H9 (cell line): ENCODE results near the gene NSRP1. TPM values are rescaled to one million over a fixed set of nuclear protein-coding genes. Genes with fewer than 3 reads are reported as not detected.

Source experiments
- DNase-seq: peaks from one replicate; pipeline ENCODE4 v3.0.0-alpha.2; 2017
- H2AFZ ChIP-seq: one replicate; pipeline ENCODE4 v1.6.1; 2013; ENCODE audit warnings: mild to moderate bottlenecking, low read length, control low read depth, moderate library complexity
- H2AK5ac ChIP-seq: 2 replicates; pipeline ENCODE4 v1.6.1; 2013; ENCODE audit warnings: low read length, control low read depth, mixed read lengths; ENCODE audit not compliant: insufficient read length
- H2BK120ac ChIP-seq: one replicate; pipeline ENCODE4 v1.6.1; 2013; ENCODE audit warnings: low read depth, mild to moderate bottlenecking, low read length, control low read depth, inconsistent platforms; ENCODE audit not compliant: poor library complexity, severe bottlenecking
- H2BK12ac ChIP-seq: 2 replicates; pipeline ENCODE4 v1.6.1; 2013; ENCODE audit warnings: low read length, control low read depth, mixed read lengths, low read depth; ENCODE audit not compliant: insufficient read length
- H2BK15ac ChIP-seq: 2 replicates; pipeline ENCODE4 v1.6.1; 2013; ENCODE audit warnings: low read depth, low read length, control low read depth
- H2BK20ac ChIP-seq: one replicate; pipeline ENCODE4 v1.6.1; 2013; ENCODE audit warnings: low read depth, mild to moderate bottlenecking, low read length, control low read depth, inconsistent platforms; ENCODE audit not compliant: poor library complexity, severe bottlenecking
- H2BK5ac ChIP-seq: 2 replicates; pipeline ENCODE4 v1.6.1; 2013; ENCODE audit warnings: low read length, control low read depth, mixed read lengths; ENCODE audit not compliant: insufficient read length
- H3K14ac ChIP-seq: 2 replicates; pipeline ENCODE4 v1.6.1; 2013; ENCODE audit warnings: low read length, control low read depth; ENCODE audit not compliant: insufficient read depth
- H3K18ac ChIP-seq: 2 replicates; pipeline ENCODE4 v1.6.1; 2013; ENCODE audit warnings: low read depth, mild to moderate bottlenecking, mixed read lengths, low read length, control low read depth; ENCODE audit not compliant: insufficient read length
- H3K23ac ChIP-seq: 2 replicates; pipeline ENCODE4 v1.6.1; 2013; ENCODE audit warnings: low read length, control low read depth, mixed read lengths, low read depth; ENCODE audit not compliant: insufficient read length
- H3K23me2 ChIP-seq: 2 replicates; pipeline ENCODE4 v1.6.1; 2013; ENCODE audit warnings: low read depth, mild to moderate bottlenecking, mixed read lengths, low read length, control low read depth; ENCODE audit not compliant: insufficient read length, poor library complexity, severe bottlenecking
- H3K27ac ChIP-seq: 2 replicates; pipeline ENCODE4 v1.5.1; 2013; ENCODE audit warnings: low read length, control low read depth, mixed read lengths, low read depth; ENCODE audit not compliant: insufficient read length
- H3K27me3 ChIP-seq: 2 replicates; pipeline ENCODE4 v1.6.1; 2013; ENCODE audit warnings: low read length, control low read depth, inconsistent platforms; ENCODE audit not compliant: insufficient read depth
- H3K4ac ChIP-seq: 2 replicates; pipeline ENCODE4 v1.6.1; 2013; ENCODE audit warnings: low read depth, mild to moderate bottlenecking, control low read depth, inconsistent platforms, low read length, moderate library complexity
- H3K4me1 ChIP-seq: 2 replicates; pipeline ENCODE4 v1.6.1; 2013; ENCODE audit warnings: low read length, control low read depth, inconsistent platforms; ENCODE audit not compliant: insufficient read depth
- H3K4me2 ChIP-seq: 2 replicates; pipeline ENCODE4 v1.6.1; 2013; ENCODE audit warnings: low read length, control low read depth, mixed read lengths; ENCODE audit not compliant: insufficient read length, insufficient read depth
- H3K56ac ChIP-seq: 2 replicates; pipeline ENCODE4 v1.6.1; 2013; ENCODE audit warnings: low read depth, mild to moderate bottlenecking, mixed read lengths, low read length, control low read depth; ENCODE audit not compliant: insufficient read length
- H3K79me1 ChIP-seq: 2 replicates; pipeline ENCODE4 v1.6.1; 2013; ENCODE audit warnings: low read depth, mild to moderate bottlenecking, moderate library complexity, low read length, control low read depth, inconsistent platforms; ENCODE audit not compliant: insufficient read depth, poor library complexity, severe bottlenecking
- H3K79me2 ChIP-seq: 2 replicates; pipeline ENCODE4 v1.6.1; 2013; ENCODE audit warnings: low read length, control low read depth, inconsistent platforms; ENCODE audit not compliant: insufficient read depth
- H3K9ac ChIP-seq: 2 replicates; pipeline ENCODE4 v1.6.1; 2013; ENCODE audit warnings: low read length, control low read depth, mixed read lengths; ENCODE audit not compliant: insufficient read length; ENCODE audit errors: extremely low read depth
- H3K9me3 ChIP-seq: one replicate; pipeline ENCODE4 v1.6.1; 2013; ENCODE audit warnings: low read depth, low read length, inconsistent platforms; ENCODE audit not compliant: control insufficient read depth
- H3T11ph ChIP-seq: one replicate; pipeline ENCODE4 v1.6.1; 2013; ENCODE audit warnings: mild to moderate bottlenecking, low read length, control low read depth, inconsistent platforms
- H4K20me1 ChIP-seq: one replicate; pipeline ENCODE4 v1.6.1; 2013; ENCODE audit not compliant: control insufficient read depth, insufficient read length, insufficient read depth
- H4K5ac ChIP-seq: 2 replicates; pipeline ENCODE4 v1.6.1; 2013; ENCODE audit warnings: low read depth, mild to moderate bottlenecking, mixed read lengths, low read length, control low read depth; ENCODE audit not compliant: insufficient read length
- H4K8ac ChIP-seq: replicated peaks from 2 replicates; pipeline ENCODE4 v1.6.1; 2013; ENCODE audit warnings: low read length, control low read depth, mixed read lengths, low read depth; ENCODE audit not compliant: insufficient read length
- H4K91ac ChIP-seq: 2 replicates; pipeline ENCODE4 v1.6.1; 2013; ENCODE audit warnings: low read depth, mild to moderate bottlenecking, moderate library complexity, mixed read lengths, low read length, control low read depth; ENCODE audit not compliant: insufficient read length
- H3K27ac Mint-ChIP-seq, 3 experiments: 2 replicates in 2 of 3; 3 replicates in 1 of 3; pipeline ENCODE4 v1.8.0; 2020 to 2021; ENCODE audit warnings: mixed read lengths in 3 of 3, mild to moderate bottlenecking in 1 of 3, moderate library complexity in 1 of 3
- H3K27me3 Mint-ChIP-seq: 2 replicates; pipeline ENCODE4 v1.8.0; 2021; ENCODE audit warnings: low read depth, mild to moderate bottlenecking, moderate library complexity, mixed read lengths
- H3K36me3 Mint-ChIP-seq, 3 experiments: 2 replicates in 2 of 3; 3 replicates in 1 of 3; pipeline ENCODE4 v1.8.0; 2020 to 2021; ENCODE audit warnings: low read depth in 3 of 3, mixed read lengths in 3 of 3; ENCODE audit not compliant: insufficient read depth in 1 of 3
- H3K4me1 Mint-ChIP-seq, 2 experiments: 2 replicates each; pipeline ENCODE4 v1.8.0; 2020; ENCODE audit warnings: mixed read lengths in 2 of 2
- H3K4me3 Mint-ChIP-seq, 2 experiments: 2 replicates in 1 of 2; 3 replicates in 1 of 2; pipeline ENCODE4 v1.8.0; 2020 to 2021; ENCODE audit warnings: mild to moderate bottlenecking in 2 of 2, mixed read lengths in 2 of 2, moderate library complexity in 1 of 2
- H3K9me3 Mint-ChIP-seq, 2 experiments: 2 replicates in 1 of 2; 3 replicates in 1 of 2; pipeline ENCODE4 v1.8.0; 2020; ENCODE audit warnings: mild to moderate bottlenecking in 2 of 2, mixed read lengths in 2 of 2, moderate library complexity in 1 of 2
- total RNA-seq: library from RNA; stranded (reverse); gene quantifications from 2 replicates; pipeline ENCODE4 v1.2.1, GENCODE V29; 2021
- TF ChIP-seq, protein P1 (sequence below): fragments of 200-600 bp; sonication (generic); conservative IDR thresholded peaks from 3 replicates; pipeline ENCODE4 v1.8.0; 2021; ENCODE audit warnings: antibody characterized with exemption, mild to moderate bottlenecking

NSRP1 gene
- total RNA-seq, 1 experiment from 2014 or later = 33.3 TPM

DNA sequence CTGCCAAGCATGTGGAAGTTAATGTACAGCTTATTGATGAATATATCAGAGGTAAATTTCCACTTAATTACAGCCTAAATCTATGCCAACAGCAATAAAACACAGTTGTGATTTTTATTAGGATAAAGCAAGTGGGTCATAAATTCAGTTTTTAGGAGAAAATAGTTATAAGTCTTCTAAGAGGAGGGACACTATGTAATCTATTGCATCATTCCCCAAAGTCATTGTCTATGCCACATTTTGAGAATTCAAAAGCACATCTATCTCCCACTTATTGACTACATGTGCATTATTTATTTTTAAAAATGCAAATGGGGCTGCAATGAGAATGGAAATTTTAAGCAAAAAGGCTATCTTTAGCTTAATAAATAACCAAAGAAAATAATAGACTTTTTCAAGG lies 23.7 kb upstream of the NSRP1 start:
- H3K9me3 Mint-ChIP-seq = no peaks in the 10 kb centered on the region
- Histone ChIP-seq H2AFZ (no peak overlapping the region), H3K23me2 (no peaks in the 10 kb centered on the region), H3K23ac (no peak overlapping the region), H3K9ac (no peak overlapping the region), H3K9me3 (no peaks in the 10 kb centered on the region), H3K14ac (no peak overlapping the region), H3T11ph (no peak overlapping the region), H2BK120ac (no peak overlapping the region), H3K56ac (no peak overlapping the region), H2BK20ac (no peak overlapping the region), H4K20me1 (no peaks in the 10 kb centered on the region), H3K79me1 (no peaks in the 10 kb centered on the region), H3K4me1 (no peaks in the 10 kb centered on the region), H4K91ac (no peak overlapping the region), H2BK12ac (no peak overlapping the region), H3K27ac (no peak overlapping the region), H3K79me2 (no peaks in the 10 kb centered on the region), H3K4me2 (no peak overlapping the region), H3K27me3 (no peaks in the 10 kb centered on the region), H4K5ac (no peak overlapping the region), H3K18ac (no peak overlapping the region), H3K4ac (no peak overlapping the region), H2AK5ac (no peak overlapping the region), H2BK5ac (no peak overlapping the region), H2BK15ac (no peak overlapping the region), H4K8ac (no peak overlapping the region)
- no peak overlapping the region for H3K27ac Mint-ChIP-seq
- TF ChIP-seq, protein P1, sequence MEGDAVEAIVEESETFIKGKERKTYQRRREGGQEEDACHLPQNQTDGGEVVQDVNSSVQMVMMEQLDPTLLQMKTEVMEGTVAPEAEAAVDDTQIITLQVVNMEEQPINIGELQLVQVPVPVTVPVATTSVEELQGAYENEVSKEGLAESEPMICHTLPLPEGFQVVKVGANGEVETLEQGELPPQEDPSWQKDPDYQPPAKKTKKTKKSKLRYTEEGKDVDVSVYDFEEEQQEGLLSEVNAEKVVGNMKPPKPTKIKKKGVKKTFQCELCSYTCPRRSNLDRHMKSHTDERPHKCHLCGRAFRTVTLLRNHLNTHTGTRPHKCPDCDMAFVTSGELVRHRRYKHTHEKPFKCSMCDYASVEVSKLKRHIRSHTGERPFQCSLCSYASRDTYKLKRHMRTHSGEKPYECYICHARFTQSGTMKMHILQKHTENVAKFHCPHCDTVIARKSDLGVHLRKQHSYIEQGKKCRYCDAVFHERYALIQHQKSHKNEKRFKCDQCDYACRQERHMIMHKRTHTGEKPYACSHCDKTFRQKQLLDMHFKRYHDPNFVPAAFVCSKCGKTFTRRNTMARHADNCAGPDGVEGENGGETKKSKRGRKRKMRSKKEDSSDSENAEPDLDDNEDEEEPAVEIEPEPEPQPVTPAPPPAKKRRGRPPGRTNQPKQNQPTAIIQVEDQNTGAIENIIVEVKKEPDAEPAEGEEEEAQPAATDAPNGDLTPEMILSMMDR = no peak
- DNase-seq = no peak
- H3K4me3 Mint-ChIP-seq = no peak overlapping the region
- peaks cover 0 to 3% of the 10 kb centered on the region in 2 experiments; a peak in 1 of 4 replicates for H3K4me1 Mint-ChIP-seq
- H3K27me3 Mint-ChIP-seq = no peaks in the 10 kb centered on the region; the same call in none of the 2 replicates
- H3K36me3 Mint-ChIP-seq = no peaks in the 10 kb centered on the region
